ENCODE measurements around the gene FH. TPM values are rescaled to one million over a fixed set of nuclear protein-coding genes. Genes with fewer than 3 reads are reported as not detected.

FH gene
- total and polyA plus RNA-seq, 5 donors from 2014 or later: 19.9 to 46.2 (median 37.3) TPM

DNA sequence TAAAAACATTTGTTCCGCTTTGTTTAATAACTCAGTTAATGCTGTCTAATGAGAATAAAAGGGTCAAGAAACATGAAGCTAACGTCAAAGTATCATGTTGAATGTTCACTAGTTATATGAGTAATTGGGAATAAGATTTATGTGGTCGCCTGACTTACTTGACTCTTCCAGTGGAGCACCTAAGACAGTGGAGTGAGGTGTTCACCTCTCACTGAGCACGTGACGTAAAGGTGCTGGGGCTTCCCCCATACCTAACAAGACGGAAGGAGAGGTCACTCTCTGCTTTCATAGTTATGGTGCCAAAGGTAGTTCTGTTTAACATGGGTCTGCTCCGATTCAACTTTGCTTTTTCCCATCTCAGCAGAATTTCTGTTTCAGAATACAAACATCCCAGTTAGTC lies 13.3 kb upstream of the FH start:
- Mint-ChIP-seq H3K4me1 (peaks cover 2 to 15% (median 8%) of the 10 kb centered on the region in 4 donors), H3K27ac (peak overlapping the region in 1 of 3 donors; percentile 29), H3K9me3 (peaks cover 0 to 2% (median 0%) of the 10 kb centered on the region in 7 donors), H3K27me3 (peaks cover 37% of the 10 kb centered on the region), H3K4me3 (peak overlapping the region in 1 of 4 donors; percentile 22), H3K36me3 (no peaks in the 10 kb centered on the region)
- no peaks in the 10 kb centered on the region for H3K9me3 ChIP-seq (ENCODE audit: control insufficient read depth in 2 of 2, low read length in 2 of 2)
- peaks cover 15% of the 10 kb centered on the region for H3K27me3 ChIP-seq (ENCODE audit: control insufficient read depth, insufficient read depth, low read length)
- ATAC-seq (ENCODE audit: low read depth in 2 of 2) (peak in 1 of 2 donors; percentile 33), DNase-seq (no peak)
- H3K4me3 ChIP-seq (ENCODE audit: low read depth, low read length): no peak overlapping the region
- peaks cover 5% of the 10 kb centered on the region for H3K4me1 ChIP-seq (ENCODE audit: control insufficient read depth, insufficient read depth, low read length, poor library complexity, severe bottlenecking)
- no peaks in the 10 kb centered on the region for H3K36me3 ChIP-seq (ENCODE audit: control insufficient read depth, insufficient read depth, low read length)
- no peak overlapping the region for H3K27ac ChIP-seq (ENCODE audit: insufficient read depth, low read length, poor library complexity, severe bottlenecking)

DNA sequence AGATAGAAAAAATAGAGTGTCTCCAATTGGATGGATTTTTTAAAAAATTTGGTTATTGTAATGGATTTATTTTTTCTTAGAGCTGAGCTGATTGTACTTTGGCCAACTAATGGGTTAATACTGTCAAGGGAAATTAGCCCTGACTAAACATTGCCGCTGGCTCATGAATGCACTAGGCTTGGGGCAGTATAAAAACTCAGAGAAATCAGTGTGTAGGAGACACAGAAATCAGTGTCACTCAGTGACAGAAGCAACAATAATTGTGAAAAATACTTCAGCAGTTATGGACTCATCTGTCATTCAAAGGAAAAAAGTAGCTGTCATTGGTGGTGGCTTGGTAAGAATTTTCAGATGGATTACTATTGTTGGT lies 12.6 kb upstream of the FH start, which contains the start of gene KMO:
KMO (plus strand) TSS at position 217 of the 370 bp plus-strand sequence; CDS start at position 284, 67 bp downstream.
- H3K27me3 Mint-ChIP-seq: peaks cover 37% of the 10 kb centered on the region
- H3K4me1 Mint-ChIP-seq: peaks cover 2 to 15% (median 8%) of the 10 kb centered on the region in 4 donors
- Histone ChIP-seq H3K36me3 (ENCODE audit: control insufficient read depth, insufficient read depth, low read length) (no peaks in the 10 kb centered on the region), H3K4me1 (ENCODE audit: control insufficient read depth, insufficient read depth, low read length, poor library complexity, severe bottlenecking) (peaks cover 5% of the 10 kb centered on the region), H3K4me3 (ENCODE audit: low read depth, low read length) (peak within 1 kb of the TSS; percentile 96), H3K9me3 (ENCODE audit: control insufficient read depth in 2 of 2, low read length in 2 of 2) (no peaks in the 10 kb centered on the region), H3K27me3 (ENCODE audit: control insufficient read depth, insufficient read depth, low read length) (peaks cover 19% of the 10 kb centered on the region), H3K27ac (ENCODE audit: insufficient read depth, low read length, poor library complexity, severe bottlenecking) (no peak within 1 kb of the TSS)
- peak within 1 kb of the TSS; percentile 54 to 92 (median 77) for H3K27ac Mint-ChIP-seq
- DNase-seq (no peak), ATAC-seq (ENCODE audit: low read depth in 2 of 2) (peak in 1 of 2 donors; percentile 13)
- no peaks in the 10 kb centered on the region for H3K36me3 Mint-ChIP-seq
- H3K9me3 Mint-ChIP-seq: no peaks in the 10 kb centered on the region
- H3K4me3 Mint-ChIP-seq: peak within 1 kb of the TSS; percentile 87 to 100 (median 94)

DNA sequence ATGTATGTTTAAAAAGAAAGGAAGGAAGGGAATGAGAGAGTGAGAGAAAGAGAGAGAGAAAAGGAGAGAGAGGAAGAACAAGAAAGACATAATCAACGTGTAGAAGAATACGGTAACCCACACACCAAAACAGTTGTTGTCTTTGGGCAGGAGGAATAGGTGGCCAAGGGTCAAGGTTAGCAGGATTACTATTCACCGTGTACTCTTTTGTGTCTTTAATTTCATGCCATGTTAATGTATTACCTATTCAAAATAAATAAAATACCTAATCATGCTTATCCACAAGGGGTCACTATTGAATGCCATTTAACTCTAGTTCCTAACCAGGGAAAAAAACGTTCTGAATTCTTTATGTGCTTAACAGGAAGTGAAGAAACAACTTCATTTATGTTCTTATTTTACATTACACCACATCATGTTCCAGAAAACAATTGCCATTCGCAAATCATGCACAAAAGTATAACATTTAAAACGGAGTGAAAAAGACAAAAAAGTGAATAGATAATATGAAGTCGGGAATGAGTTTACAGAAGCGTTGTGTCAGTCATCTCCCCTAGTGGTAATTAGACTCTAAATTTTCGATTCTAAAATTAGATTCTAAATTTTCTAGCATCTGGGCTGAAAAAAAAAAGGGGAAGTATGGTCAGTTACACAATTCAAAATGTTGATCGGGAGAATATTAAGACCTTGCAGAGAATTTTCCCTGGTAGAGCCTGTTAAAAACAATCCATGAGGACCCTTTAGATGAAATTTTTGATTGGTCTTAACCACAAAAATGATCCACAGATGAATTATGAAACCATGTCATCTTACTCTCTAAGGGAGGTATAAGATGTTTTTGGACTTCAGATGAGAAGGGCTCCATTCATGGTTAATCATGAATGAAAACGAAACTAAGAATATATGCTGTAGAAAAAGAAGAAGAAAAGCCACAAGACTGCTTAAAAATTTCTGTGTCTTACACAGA lies 11.9 kb upstream of the FH start:
- DNase-seq (peak in 2 of 3 donors; percentile 74 to 82), ATAC-seq (ENCODE audit: low read depth in 2 of 2) (peak; percentile 79 to 83)
- H3K27me3 Mint-ChIP-seq: peaks cover 37% of the 10 kb centered on the region
- Histone ChIP-seq H3K4me3 (ENCODE audit: low read depth, low read length) (peak overlapping the region; percentile 96), H3K36me3 (ENCODE audit: control insufficient read depth, insufficient read depth, low read length) (no peaks in the 10 kb centered on the region), H3K27me3 (ENCODE audit: control insufficient read depth, insufficient read depth, low read length) (peaks cover 19% of the 10 kb centered on the region), H3K27ac (ENCODE audit: insufficient read depth, low read length, poor library complexity, severe bottlenecking) (no peak overlapping the region), H3K9me3 (ENCODE audit: control insufficient read depth in 2 of 2, low read length in 2 of 2) (no peaks in the 10 kb centered on the region), H3K4me1 (ENCODE audit: control insufficient read depth, insufficient read depth, low read length, poor library complexity, severe bottlenecking) (peaks cover 5% of the 10 kb centered on the region)
- H3K36me3 Mint-ChIP-seq: no peaks in the 10 kb centered on the region
- H3K9me3 Mint-ChIP-seq: no peaks in the 10 kb centered on the region
- peaks cover 2 to 15% (median 8%) of the 10 kb centered on the region in 4 donors for H3K4me1 Mint-ChIP-seq
- H3K4me3 Mint-ChIP-seq: peak overlapping the region; percentile 87 to 100 (median 94)
- peak overlapping the region; percentile 54 to 92 (median 77) for H3K27ac Mint-ChIP-seq

DNA sequence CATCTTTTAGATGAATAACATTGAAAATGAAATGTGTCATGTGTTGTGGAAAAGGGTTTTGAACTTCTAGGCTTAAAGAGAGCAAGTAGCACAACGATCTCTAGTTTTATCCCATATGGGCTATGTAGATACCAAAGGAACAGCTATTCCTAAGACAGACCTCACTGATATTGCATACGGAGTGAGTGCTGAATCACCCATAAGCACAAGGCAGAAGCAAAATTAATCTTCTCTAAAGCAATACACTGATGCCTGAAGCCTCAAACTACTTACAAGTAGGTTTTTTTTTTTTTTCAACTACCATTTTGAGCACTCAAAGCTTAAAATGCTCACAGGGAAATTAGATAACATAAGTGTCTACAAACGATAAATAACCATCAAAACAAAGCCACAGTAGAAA lies 7.6 kb upstream of the FH start:
- Mint-ChIP-seq H3K27ac (no peak overlapping the region), H3K9me3 (no peaks in the 10 kb centered on the region), H3K36me3 (no peaks in the 10 kb centered on the region), H3K4me1 (peaks cover 0 to 11% (median 7%) of the 10 kb centered on the region in 4 donors), H3K27me3 (peaks cover 50% of the 10 kb centered on the region), H3K4me3 (no peak overlapping the region)
- H3K4me3 ChIP-seq (ENCODE audit: low read depth, low read length): no peak overlapping the region
- no peak for ATAC-seq (ENCODE audit: low read depth in 2 of 2)
- no peaks in the 10 kb centered on the region for H3K36me3 ChIP-seq (ENCODE audit: control insufficient read depth, insufficient read depth, low read length)
- no peak overlapping the region for H3K27ac ChIP-seq (ENCODE audit: insufficient read depth, low read length, poor library complexity, severe bottlenecking)
- H3K4me1 ChIP-seq (ENCODE audit: control insufficient read depth, insufficient read depth, low read length, poor library complexity, severe bottlenecking): peaks cover 3% of the 10 kb centered on the region
- no peak for DNase-seq
- H3K9me3 ChIP-seq (ENCODE audit: control insufficient read depth in 2 of 2, low read length in 2 of 2): peaks cover 0 to 1% of the 10 kb centered on the region in 2 experiments
- H3K27me3 ChIP-seq (ENCODE audit: control insufficient read depth, insufficient read depth, low read length): peaks cover 40% of the 10 kb centered on the region

DNA sequence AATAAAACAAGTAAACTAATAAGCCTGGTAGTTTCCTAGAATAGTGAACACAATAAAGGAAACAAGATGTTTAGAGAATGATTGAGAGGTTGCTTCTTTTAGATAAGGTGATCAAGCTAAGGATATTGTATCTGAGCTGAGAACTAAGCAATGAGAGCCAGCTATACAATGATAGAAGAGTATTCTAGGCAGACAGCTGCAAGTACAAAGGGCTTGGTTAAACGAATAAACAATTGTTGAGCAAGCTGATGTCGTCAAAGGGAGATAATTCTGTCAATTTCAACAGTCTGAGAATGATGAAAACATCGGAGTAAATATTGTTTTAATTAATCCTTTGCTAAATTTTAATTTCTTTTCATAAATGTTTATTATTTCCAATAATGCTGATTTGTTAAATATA lies 5.5 kb upstream of the FH start:
- Mint-ChIP-seq H3K36me3 (no peaks in the 10 kb centered on the region), H3K27me3 (peaks cover 33% of the 10 kb centered on the region), H3K27ac (no peak overlapping the region), H3K4me3 (no peak overlapping the region), H3K9me3 (no peaks in the 10 kb centered on the region), H3K4me1 (peaks cover 0 to 3% (median 1%) of the 10 kb centered on the region in 4 donors)
- Histone ChIP-seq H3K9me3 (ENCODE audit: control insufficient read depth in 2 of 2, low read length in 2 of 2) (peaks cover 0 to 1% of the 10 kb centered on the region in 2 experiments), H3K36me3 (ENCODE audit: control insufficient read depth, insufficient read depth, low read length) (no peaks in the 10 kb centered on the region), H3K27me3 (ENCODE audit: control insufficient read depth, insufficient read depth, low read length) (peaks cover 43% of the 10 kb centered on the region), H3K4me1 (ENCODE audit: control insufficient read depth, insufficient read depth, low read length, poor library complexity, severe bottlenecking) (peaks cover 4% of the 10 kb centered on the region), H3K4me3 (ENCODE audit: low read depth, low read length) (no peak overlapping the region), H3K27ac (ENCODE audit: insufficient read depth, low read length, poor library complexity, severe bottlenecking) (no peak overlapping the region)
- ATAC-seq (ENCODE audit: low read depth in 2 of 2): no peak
- no peak for DNase-seq

DNA sequence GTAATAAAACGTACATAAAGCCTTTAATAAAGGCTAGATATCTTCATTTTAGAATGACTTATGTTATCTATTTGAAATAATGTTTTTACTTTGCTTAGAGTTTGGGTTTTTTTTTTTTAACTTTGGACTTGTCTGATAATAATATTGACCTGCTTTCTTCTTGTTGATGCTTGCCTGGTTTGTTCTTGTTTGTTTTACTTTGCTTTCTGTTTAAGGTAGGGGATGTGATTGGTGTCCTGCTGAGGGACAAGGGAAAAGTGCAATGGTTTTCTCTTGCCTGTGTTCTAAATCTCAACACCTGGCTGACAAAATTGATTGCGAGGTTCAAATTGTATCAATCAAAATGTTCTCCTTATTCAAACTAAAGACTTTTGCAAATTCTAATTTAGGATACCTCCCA lies 2.2 kb upstream of the FH start:
- ATAC-seq (ENCODE audit: low read depth in 2 of 2) (no peak), DNase-seq (no peak)
- Histone ChIP-seq H3K27ac (ENCODE audit: insufficient read depth, low read length, poor library complexity, severe bottlenecking) (no peak overlapping the region), H3K4me1 (ENCODE audit: control insufficient read depth, insufficient read depth, low read length, poor library complexity, severe bottlenecking) (peaks cover 19% of the 10 kb centered on the region), H3K27me3 (ENCODE audit: control insufficient read depth, insufficient read depth, low read length) (peaks cover 34% of the 10 kb centered on the region), H3K4me3 (ENCODE audit: low read depth, low read length) (no peak overlapping the region), H3K36me3 (ENCODE audit: control insufficient read depth, insufficient read depth, low read length) (no peaks in the 10 kb centered on the region), H3K9me3 (ENCODE audit: control insufficient read depth in 2 of 2, low read length in 2 of 2) (peaks cover 0 to 1% of the 10 kb centered on the region in 2 experiments)
- Mint-ChIP-seq H3K36me3 (peaks cover 6% of the 10 kb centered on the region), H3K9me3 (no peaks in the 10 kb centered on the region), H3K4me1 (peaks cover 14 to 18% (median 17%) of the 10 kb centered on the region in 4 donors), H3K27ac (no peak overlapping the region), H3K4me3 (no peak overlapping the region), H3K27me3 (peaks cover 33% of the 10 kb centered on the region)

DNA sequence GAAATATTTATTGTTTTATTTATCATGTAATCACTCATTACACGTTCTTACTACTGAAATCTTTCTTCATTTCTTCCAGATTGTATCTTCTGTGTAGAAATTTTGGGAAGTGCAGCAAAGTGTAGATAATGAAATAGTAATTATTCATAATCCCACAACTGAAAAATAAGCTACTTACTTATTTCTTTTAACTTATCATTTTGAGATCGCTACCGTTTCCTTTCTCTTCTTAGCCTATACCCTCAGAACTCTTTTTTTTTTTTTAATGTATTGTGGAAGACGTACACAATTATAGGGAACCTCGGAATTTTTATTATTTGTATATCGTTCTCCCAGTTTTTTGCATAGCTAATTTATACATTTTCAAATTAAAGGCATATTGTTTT lies 518 bp upstream of the FH start:
- peaks cover 19% of the 10 kb centered on the region for H3K4me1 ChIP-seq (ENCODE audit: control insufficient read depth, insufficient read depth, low read length, poor library complexity, severe bottlenecking)
- H3K27ac Mint-ChIP-seq: no peak overlapping the region
- peaks cover 0 to 1% of the 10 kb centered on the region in 2 experiments for H3K9me3 ChIP-seq (ENCODE audit: control insufficient read depth in 2 of 2, low read length in 2 of 2)
- peaks cover 27% of the 10 kb centered on the region for H3K27me3 Mint-ChIP-seq
- H3K4me1 Mint-ChIP-seq: peaks cover 17 to 28% (median 22%) of the 10 kb centered on the region in 4 donors
- H3K36me3 ChIP-seq (ENCODE audit: control insufficient read depth, insufficient read depth, low read length): peaks cover 4% of the 10 kb centered on the region
- no peaks in the 10 kb centered on the region for H3K9me3 Mint-ChIP-seq
- H3K27me3 ChIP-seq (ENCODE audit: control insufficient read depth, insufficient read depth, low read length): peaks cover 24% of the 10 kb centered on the region
- H3K27ac ChIP-seq (ENCODE audit: insufficient read depth, low read length, poor library complexity, severe bottlenecking): peak overlapping the region; percentile 69
- H3K4me3 ChIP-seq (ENCODE audit: low read depth, low read length): peak overlapping the region; percentile 93
- ATAC-seq (ENCODE audit: low read depth in 2 of 2) (no peak), DNase-seq (no peak)
- H3K4me3 Mint-ChIP-seq: no peak overlapping the region
- H3K36me3 Mint-ChIP-seq: peaks cover 14% of the 10 kb centered on the region
